AG09309 (cell line): ENCODE data around the gene FAM124B.

ENCODE experiments used
- DNase-seq: peaks from one replicate; pipeline ENCODE4 v3.0.0-alpha.2; 2010; ENCODE audit warnings: low read depth
- H3K4me3 ChIP-seq: 2 replicates; pipeline ENCODE4 v1.5.1; 2011; ENCODE audit warnings: mild to moderate bottlenecking, low read depth, low read length, moderate library complexity; ENCODE audit not compliant: control insufficient read depth
- CTCF ChIP-seq: IDR thresholded peaks from 2 replicates; pipeline ENCODE4 v1.5.1; 2011; ENCODE audit warnings: mild to moderate bottlenecking, low read depth, low read length, inconsistent platforms; ENCODE audit not compliant: insufficient read depth, control insufficient read depth; ENCODE audit errors: missing control alignments

The FAM124B gene

GRCh38 chr2:224401641-224402342, at the start of gene FAM124B:
Gene FAM124B (minus strand): TSS chr2:224402107. CDS start chr2:224401768, 339 bp downstream.
- TF ChIP-seq CTCF: no peak
- H3K4me3 ChIP-seq: no peak within 1 kb of the TSS
- no peak for DNase-seq

- TF ChIP-seq CTCF: peak; percentile 65
- DNase-seq: no peak
- no peak overlapping the region for H3K4me3 ChIP-seq
Observed at GRCh38 chr2:224449212-224450147, 47.6 kb upstream of the FAM124B start.

- H3K4me3 ChIP-seq: no peak overlapping the region
- no peak for DNase-seq
- TF ChIP-seq CTCF: no peak
Observed at GRCh38 chr2:224448236-224448635, 46.3 kb upstream of the FAM124B start.

GRCh38 chr2:224444783-224445182, 42.9 kb upstream of the FAM124B start:
- no peak for TF ChIP-seq CTCF
- no peak overlapping the region for H3K4me3 ChIP-seq
- DNase-seq: no peak

- TF ChIP-seq CTCF: no peak
- DNase-seq: no peak
- no peak overlapping the region for H3K4me3 ChIP-seq
Observed at GRCh38 chr2:224444021-224444420, 42.1 kb upstream of the FAM124B start.

- no peak for DNase-seq
- no peak for TF ChIP-seq CTCF
- peak overlapping the region; percentile 45 for H3K4me3 ChIP-seq
Observed at GRCh38 chr2:224442071-224442967, 40.4 kb upstream of the FAM124B start.
